NB4 (cell line): ENCODE results near the gene RANBP17.
"Not testable (repeated sequence)": the region's sequence is repeated elsewhere in the genome, so short reads cannot be mapped to it uniquely, and the experiment has no call there.

Experiments used
- DNase-seq: peaks from one replicate; pipeline ENCODE4 v3.0.0; 2010; ENCODE audit warnings: low read depth
- H3K4me3 ChIP-seq: one replicate; pipeline ENCODE4 v1.5.1; 2011; ENCODE audit warnings: mild to moderate bottlenecking, low read depth, low read length, moderate library complexity
- MYC ChIP-seq: IDR thresholded peaks from 2 replicates; pipeline ENCODE4 v1.6.1; 2011; ENCODE audit warnings: low read depth, low read length
- POLR2A ChIP-seq: IDR thresholded peaks from 2 replicates; pipeline ENCODE4 v1.6.1; 2011; ENCODE audit warnings: mild to moderate bottlenecking; ENCODE audit not compliant: insufficient read length; ENCODE audit errors: extremely low read depth
- TF ChIP-seq, protein P1 (sequence below): IDR thresholded peaks from 2 replicates; pipeline ENCODE4 v1.6.1; 2011; ENCODE audit warnings: low read depth, low read length
- TF ChIP-seq, protein P2 (sequence below): IDR thresholded peaks from one replicate; pipeline ENCODE4 v1.5.1; 2012; ENCODE audit warnings: low read depth, low read length

The RANBP17 gene

DNA sequence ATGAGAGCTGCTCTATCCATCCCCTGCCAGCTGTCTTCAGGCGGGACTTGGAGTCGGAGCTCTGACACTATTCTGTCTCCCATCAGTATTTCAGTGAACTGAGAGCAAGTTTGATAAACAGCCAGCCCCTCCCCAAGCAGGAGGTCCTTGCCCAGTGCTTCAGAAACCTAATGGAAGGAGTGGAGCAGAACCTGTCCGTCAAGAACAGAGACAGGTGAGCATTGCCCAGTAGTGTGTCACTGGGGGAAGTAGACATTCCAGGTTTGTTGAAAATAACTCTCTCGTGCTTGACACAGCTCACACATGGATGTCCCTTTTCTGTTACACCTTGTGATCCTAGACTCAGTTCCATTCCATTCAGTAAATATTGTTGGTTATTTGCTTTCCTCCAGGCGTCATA lies 434.0 kb downstream of the RANBP17 start:
- TF ChIP-seq MYC (no peak), POLR2A (no peak)
- TF ChIP-seq, protein P1, sequence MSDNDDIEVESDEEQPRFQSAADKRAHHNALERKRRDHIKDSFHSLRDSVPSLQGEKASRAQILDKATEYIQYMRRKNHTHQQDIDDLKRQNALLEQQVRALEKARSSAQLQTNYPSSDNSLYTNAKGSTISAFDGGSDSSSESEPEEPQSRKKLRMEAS = no peak
- TF ChIP-seq, protein P2, sequence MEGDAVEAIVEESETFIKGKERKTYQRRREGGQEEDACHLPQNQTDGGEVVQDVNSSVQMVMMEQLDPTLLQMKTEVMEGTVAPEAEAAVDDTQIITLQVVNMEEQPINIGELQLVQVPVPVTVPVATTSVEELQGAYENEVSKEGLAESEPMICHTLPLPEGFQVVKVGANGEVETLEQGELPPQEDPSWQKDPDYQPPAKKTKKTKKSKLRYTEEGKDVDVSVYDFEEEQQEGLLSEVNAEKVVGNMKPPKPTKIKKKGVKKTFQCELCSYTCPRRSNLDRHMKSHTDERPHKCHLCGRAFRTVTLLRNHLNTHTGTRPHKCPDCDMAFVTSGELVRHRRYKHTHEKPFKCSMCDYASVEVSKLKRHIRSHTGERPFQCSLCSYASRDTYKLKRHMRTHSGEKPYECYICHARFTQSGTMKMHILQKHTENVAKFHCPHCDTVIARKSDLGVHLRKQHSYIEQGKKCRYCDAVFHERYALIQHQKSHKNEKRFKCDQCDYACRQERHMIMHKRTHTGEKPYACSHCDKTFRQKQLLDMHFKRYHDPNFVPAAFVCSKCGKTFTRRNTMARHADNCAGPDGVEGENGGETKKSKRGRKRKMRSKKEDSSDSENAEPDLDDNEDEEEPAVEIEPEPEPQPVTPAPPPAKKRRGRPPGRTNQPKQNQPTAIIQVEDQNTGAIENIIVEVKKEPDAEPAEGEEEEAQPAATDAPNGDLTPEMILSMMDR = no peak
- DNase-seq = no peak
- no peak overlapping the region for H3K4me3 ChIP-seq

DNA sequence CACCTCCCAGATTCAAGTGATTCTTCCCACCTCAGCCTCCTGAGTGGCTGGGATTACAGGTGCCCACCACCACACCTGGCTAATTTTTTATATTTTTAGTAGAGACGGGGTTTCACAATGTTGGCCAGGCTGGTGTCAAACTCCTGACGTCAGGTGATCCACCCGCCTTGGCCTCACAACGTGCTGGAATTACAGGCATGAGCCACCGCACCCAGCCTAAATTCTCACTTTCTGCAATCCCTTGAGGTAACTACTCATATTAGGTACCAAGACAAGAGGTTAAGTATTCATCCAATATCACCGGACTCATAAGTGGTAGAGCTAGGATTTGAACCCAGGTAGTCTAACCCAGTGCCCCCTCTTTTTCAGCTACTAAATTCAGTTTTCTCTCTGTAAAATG lies 436.1 kb downstream of the RANBP17 start:
- H3K4me3 ChIP-seq, DNase-seq: not testable (repeated sequence)

DNA sequence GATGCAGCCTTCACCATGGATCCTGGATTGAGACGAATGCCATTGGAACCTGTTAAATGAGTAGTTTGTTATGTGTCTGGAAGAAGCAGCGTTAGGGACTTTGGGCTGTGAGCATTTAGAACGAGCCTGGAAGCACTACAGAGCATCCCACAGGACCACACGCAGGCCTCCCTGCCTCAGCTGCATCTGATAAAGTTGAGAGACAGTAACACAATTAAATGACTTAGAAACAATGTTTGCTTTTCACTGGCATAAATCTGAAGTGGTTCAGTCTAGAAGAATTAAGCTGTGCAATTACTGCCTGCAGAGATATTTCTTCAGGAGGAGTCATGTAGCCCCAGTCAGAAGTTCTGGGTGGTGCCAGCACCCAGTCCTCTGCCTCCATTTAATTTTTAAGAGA lies 437.4 kb downstream of the RANBP17 start:
- no peak overlapping the region for H3K4me3 ChIP-seq
- no peak for DNase-seq
- TF ChIP-seq POLR2A = no peak
- TF ChIP-seq, protein P2 = no peak
- no peak for TF ChIP-seq MYC
- TF ChIP-seq, protein P1 = no peak

DNA sequence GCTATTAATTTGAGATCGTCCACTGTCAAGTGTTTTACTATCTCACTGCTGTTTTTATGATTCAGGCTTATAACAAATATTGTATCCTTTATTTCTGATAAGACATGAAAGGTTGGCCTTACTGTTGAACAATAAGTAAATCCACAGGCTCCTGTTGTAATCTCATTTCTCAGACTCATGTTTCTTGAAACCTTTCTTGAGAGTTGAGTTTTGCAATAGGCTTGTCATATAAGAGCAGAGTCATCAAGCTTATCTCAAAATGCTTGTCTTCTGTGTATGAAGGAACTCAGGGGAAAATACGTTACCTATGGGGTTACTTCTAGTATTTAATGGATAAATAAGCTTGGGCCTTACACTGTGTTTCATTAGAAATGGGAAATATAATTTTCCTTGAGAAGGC lies 438.0 kb downstream of the RANBP17 start:
- no peak for DNase-seq
- no peak overlapping the region for H3K4me3 ChIP-seq
- TF ChIP-seq POLR2A (no peak), MYC (no peak)
- TF ChIP-seq, protein P2 = no peak
- TF ChIP-seq, protein P1 = no peak

DNA sequence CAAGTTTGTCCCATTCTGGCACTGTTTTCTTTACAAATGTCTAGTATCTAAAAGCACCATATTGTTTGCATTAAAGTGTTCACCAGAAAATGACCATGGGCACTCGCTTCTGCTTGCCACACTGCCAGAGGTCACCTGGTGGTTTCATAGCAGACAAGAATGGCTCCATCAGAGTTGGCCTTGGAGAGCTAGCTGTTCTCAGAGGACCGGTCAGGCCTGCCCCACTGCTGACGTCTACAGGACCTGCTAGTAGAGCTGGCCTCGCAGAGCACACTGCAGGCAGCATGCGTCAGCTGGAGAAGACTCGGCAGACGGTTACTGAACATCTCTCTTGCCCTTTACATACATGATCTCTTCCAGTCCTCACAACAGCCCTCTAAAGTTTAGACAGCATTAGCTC lies 438.5 kb downstream of the RANBP17 start:
- DNase-seq = no peak
- no peak overlapping the region for H3K4me3 ChIP-seq
- TF ChIP-seq, protein P2 = no peak
- no peak for TF ChIP-seq POLR2A
- TF ChIP-seq, protein P1 = no peak
- TF ChIP-seq MYC = no peak

DNA sequence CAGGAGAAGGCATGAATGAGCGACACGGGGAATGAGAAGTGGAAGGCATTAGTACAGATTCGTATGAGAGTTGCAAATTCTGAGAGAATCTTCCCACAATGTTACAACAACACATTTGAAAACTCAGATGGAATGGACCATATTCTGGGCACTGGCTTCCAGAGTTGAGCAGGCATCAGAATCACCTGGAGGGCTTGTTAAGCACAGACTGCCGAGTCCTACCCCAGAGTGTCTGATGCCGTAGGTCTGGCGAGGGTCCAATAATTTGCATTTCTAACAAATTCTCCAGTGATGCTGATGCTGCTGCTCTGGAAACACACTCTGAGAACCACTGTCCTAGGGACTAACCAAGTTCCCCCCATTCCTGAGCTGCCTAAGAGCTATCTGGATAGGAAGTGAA lies 444.3 kb downstream of the RANBP17 start:
- H3K4me3 ChIP-seq = no peak overlapping the region
- no peak for DNase-seq
- TF ChIP-seq POLR2A (no peak), MYC (no peak)
- TF ChIP-seq, protein P2 = no peak
- TF ChIP-seq, protein P1 = no peak
